GM12874 (cell line): ENCODE results near the gene B4GALT2.

ENCODE experiments used
- TF ChIP-seq, protein P1 (sequence below): IDR thresholded peaks from 2 replicates; pipeline ENCODE4 v1.5.1; 2011; ENCODE audit warnings: low read depth, mild to moderate bottlenecking, control low read depth, low read length, moderate library complexity; ENCODE audit not compliant: insufficient read depth

B4GALT2 gene

DNA sequence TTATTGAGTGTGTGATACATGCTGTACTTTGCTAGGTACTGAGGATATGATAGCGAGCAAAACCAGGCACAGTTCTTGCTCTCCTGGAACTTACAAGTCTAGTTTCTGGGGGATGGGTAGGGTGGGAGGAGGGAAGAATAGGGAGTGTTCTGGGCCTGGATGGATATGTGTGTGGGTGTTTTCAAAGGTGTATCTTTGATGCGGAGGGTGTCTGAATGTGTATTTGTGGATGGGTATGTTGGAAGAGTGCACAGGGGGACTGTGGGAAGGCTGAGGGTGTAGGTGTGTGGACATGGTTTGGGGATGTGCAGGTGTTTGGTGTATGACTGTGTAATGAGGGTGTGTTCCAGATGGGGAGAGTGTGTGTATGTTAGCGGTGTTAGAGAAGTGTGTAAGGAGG, 13.7 kb upstream of the B4GALT2 start:
- TF ChIP-seq, protein P1, sequence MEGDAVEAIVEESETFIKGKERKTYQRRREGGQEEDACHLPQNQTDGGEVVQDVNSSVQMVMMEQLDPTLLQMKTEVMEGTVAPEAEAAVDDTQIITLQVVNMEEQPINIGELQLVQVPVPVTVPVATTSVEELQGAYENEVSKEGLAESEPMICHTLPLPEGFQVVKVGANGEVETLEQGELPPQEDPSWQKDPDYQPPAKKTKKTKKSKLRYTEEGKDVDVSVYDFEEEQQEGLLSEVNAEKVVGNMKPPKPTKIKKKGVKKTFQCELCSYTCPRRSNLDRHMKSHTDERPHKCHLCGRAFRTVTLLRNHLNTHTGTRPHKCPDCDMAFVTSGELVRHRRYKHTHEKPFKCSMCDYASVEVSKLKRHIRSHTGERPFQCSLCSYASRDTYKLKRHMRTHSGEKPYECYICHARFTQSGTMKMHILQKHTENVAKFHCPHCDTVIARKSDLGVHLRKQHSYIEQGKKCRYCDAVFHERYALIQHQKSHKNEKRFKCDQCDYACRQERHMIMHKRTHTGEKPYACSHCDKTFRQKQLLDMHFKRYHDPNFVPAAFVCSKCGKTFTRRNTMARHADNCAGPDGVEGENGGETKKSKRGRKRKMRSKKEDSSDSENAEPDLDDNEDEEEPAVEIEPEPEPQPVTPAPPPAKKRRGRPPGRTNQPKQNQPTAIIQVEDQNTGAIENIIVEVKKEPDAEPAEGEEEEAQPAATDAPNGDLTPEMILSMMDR: no peak

DNA sequence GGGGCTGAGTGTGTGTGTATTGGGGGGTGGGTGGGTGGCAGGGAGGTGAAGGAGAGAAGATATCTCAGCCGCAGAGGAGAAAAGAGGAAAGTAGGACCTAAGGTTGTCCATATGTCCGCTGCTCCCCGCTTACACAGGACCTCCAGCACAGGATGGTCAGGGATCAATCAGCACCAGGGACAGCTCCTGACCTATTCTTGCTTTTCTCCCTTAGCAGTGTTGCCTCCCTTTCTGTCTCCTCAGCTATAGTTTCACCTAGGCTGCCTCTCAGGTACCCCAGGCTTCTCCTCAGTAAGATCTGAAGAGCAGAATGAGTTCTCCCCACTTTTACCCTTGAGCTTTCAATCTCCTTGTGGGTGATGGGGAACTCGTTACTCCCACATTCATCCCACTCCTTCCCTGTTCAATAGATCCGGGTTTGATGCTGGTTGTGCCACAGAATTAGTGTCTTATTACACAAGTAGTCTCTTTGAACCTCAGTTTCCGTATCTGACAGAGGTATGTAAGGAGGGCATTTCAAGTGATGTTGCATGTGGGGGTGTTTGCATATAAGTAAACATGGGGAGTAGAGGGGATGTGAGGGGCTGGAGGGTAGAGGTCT, 10.6 kb upstream of the B4GALT2 start:
- TF ChIP-seq, protein P1: no peak

- TF ChIP-seq, protein P1: no peak
These were observed 9.6 kb upstream of the B4GALT2 start for GRCh38 chr1:43969416-43969745.

DNA sequence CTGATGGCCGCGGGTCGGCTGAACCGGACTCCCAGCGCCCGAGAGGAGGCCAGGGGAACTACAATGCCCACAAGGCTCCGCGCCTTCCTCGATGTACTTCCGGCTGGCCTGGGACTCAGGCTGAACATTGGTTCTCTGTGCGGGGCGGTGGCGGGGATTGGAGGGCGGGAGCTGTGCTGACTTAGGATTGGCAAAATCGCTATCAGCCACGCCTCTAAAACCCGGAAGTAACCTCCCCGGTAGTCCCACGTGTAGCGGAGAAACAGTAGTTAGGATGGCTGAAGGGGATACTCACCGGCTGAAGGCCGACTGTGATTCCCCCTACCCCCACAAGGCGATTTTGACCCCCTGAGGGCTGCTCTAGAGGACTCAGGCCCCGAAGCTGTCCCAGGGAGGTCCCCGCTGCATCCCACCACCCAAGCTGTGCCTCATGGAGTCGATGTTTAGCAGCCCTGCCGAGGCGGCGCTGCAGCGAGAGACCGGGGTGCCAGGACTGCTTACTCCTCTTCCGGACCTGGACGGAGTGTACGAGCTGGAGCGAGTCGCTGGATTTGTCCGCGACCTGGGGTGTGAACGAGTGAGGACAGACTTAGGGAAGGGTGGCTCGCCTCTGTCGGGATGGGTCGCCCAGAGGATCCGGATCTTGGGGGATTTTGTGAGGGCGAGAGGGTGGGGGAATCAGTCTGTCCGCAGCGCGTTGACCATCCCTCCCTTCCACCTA, 9.1 kb upstream of the B4GALT2 start, which contains the start of gene DPH2:
Gene DPH2, plus strand, starts transcription at position 265 of the 721 bp plus-strand sequence. Its CDS starts 166 bp downstream, at position 431.
- TF ChIP-seq, protein P1: no peak

GRCh38 chr1:43970502-43970901, 8.5 kb upstream of the B4GALT2 start:
- TF ChIP-seq, protein P1: no peak

- TF ChIP-seq, protein P1: no peak
These were observed 8.1 kb upstream of the B4GALT2 start for GRCh38 chr1:43970911-43971310.

GRCh38 chr1:43971336-43971980, 7.6 kb upstream of the B4GALT2 start:
- TF ChIP-seq, protein P1: no peak
